ENCODE results near the gene DDIT3.

DDIT3 gene

GRCh38 chr12:57467212-57467874, 53.0 kb downstream of the DDIT3 start:
- no peak for DNase-seq
